ENCODE results near the gene OASL. TPM values are rescaled to one million over a fixed set of nuclear protein-coding genes. Genes with fewer than 3 reads are reported as not detected.

The OASL gene
- total and polyA plus RNA-seq, 9 of the 15 experiments (the other 6 are each of a cell fraction or from before 2014, with no cell fraction given) = 0.14 TPM; not detected in 8

GRCh38 chr12:120971299-120972180 is 67.5 kb downstream of the OASL start (continued):
- no peak for TF ChIP-seq AFF1 (IDR thresholded peaks at IDR 0.05; ENCODE audit: low read depth in 1 of 2, partially characterized antibody in 2 of 2)
- TF ChIP-seq ADNP (tag; IDR thresholded peaks at IDR 0.05) = peak; percentile 71; the same call in 1 of the 2 replicates
- TF ChIP-seq PTTG1 (tag; IDR thresholded peaks at IDR 0.05; ENCODE audit: low read depth) = no peak
- no peak for TF ChIP-seq COPS2 (conservative IDR thresholded peaks at IDR 0.05)
- peak; percentile 66 for TF ChIP-seq CEBPB (tag; IDR thresholded peaks at IDR 0.05)
- TF ChIP-seq SMC3 (conservative IDR thresholded peaks at IDR 0.05; ENCODE audit: insufficient read depth, low read depth, low read length) = peak; percentile 77
- no peak for TF ChIP-seq RFX7 (CRISPR knock-in tag; IDR thresholded peaks at IDR 0.05)
- TF ChIP-seq TGIF2 (CRISPR knock-in tag; IDR thresholded peaks at IDR 0.05) = no peak
- TF ChIP-seq ETV1 (tag; conservative IDR thresholded peaks at IDR 0.05; ENCODE audit: low read depth) = 0 out of 2 replicates have a peak, but pooled peaks have one; percentile 18
- no peak for TF ChIP-seq U2AF2 (optimal IDR thresholded peaks at IDR 0.05; ENCODE audit: low read depth, low read length)
- no peak for TF ChIP-seq GTF2F1 (IDR thresholded peaks at IDR 0.05; ENCODE audit: low read depth, low read length)
- TF ChIP-seq CTBP1 (IDR thresholded peaks at IDR 0.05; ENCODE audit: borderline replicate concordance) = no peak
- no peak for TF ChIP-seq MYBL2 (IDR thresholded peaks at IDR 0.05; ENCODE audit: low read depth)
- TF ChIP-seq MYBL2 (CRISPR knock-in tag; IDR thresholded peaks at IDR 0.05; ENCODE audit: borderline replicate concordance) = no peak
- no peak for TF ChIP-seq PHB2 (IDR thresholded peaks at IDR 0.05; ENCODE audit: low read depth)
- TF ChIP-seq DLX4 (CRISPR knock-in tag; IDR thresholded peaks at IDR 0.05) = no peak
- TF ChIP-seq PTBP1 (IDR thresholded peaks at IDR 0.05; ENCODE audit: low read depth, low read length) = no peak
- no peak for TF ChIP-seq PCBP1 (IDR thresholded peaks at IDR 0.05; ENCODE audit: low read depth, low read length, poor library complexity, severe bottlenecking)
- TF ChIP-seq, protein P1, sequence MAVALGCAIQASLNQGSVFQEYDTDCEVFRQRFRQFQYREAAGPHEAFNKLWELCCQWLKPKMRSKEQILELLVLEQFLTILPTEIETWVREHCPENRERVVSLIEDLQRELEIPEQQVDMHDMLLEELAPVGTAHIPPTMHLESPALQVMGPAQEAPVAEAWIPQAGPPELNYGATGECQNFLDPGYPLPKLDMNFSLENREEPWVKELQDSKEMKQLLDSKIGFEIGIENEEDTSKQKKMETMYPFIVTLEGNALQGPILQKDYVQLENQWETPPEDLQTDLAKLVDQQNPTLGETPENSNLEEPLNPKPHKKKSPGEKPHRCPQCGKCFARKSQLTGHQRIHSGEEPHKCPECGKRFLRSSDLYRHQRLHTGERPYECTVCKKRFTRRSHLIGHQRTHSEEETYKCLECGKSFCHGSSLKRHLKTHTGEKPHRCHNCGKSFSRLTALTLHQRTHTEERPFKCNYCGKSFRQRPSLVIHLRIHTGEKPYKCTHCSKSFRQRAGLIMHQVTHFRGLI (CRISPR knock-in tag; IDR thresholded peaks at IDR 0.05) = no peak
- TF ChIP-seq THAP12 (CRISPR knock-in tag; IDR thresholded peaks at IDR 0.05) = no peak
